ENCODE measurements around the gene DISC1.

DISC1 gene

GRCh38 chr1:231972111-231972445, 345.5 kb downstream of the DISC1 start:
- DNase-seq: no peak

- no peak for DNase-seq
These were observed 347.2 kb downstream of the DISC1 start for GRCh38 chr1:231973830-231974229.

- DNase-seq: no peak
These were observed 349.6 kb downstream of the DISC1 start for GRCh38 chr1:231976231-231976630.

- no peak for DNase-seq
These were observed 355.1 kb downstream of the DISC1 start for GRCh38 chr1:231981675-231982074.

GRCh38 chr1:231982871-231983587, 356.4 kb downstream of the DISC1 start:
- no peak for DNase-seq

GRCh38 chr1:231983588-231984193, 357.1 kb downstream of the DISC1 start:
- DNase-seq: no peak

GRCh38 chr1:231985296-231986023, 358.9 kb downstream of the DISC1 start:
- DNase-seq: no peak

- DNase-seq: no peak
These were observed 360.2 kb downstream of the DISC1 start for GRCh38 chr1:231986631-231987336.

GRCh38 chr1:231990388-231990787, 363.8 kb downstream of the DISC1 start:
- DNase-seq: no peak

GRCh38 chr1:231991231-231991630, 364.6 kb downstream of the DISC1 start:
- DNase-seq: no peak

- no peak for DNase-seq
These were observed 367.4 kb downstream of the DISC1 start for GRCh38 chr1:231993968-231994455.

- DNase-seq: no peak
These were observed 372.2 kb downstream of the DISC1 start for GRCh38 chr1:231998791-231999190.

- no peak for DNase-seq
These were observed 378.7 kb downstream of the DISC1 start for GRCh38 chr1:232005300-232005699.

- no peak for DNase-seq
These were observed 383.2 kb downstream of the DISC1 start for GRCh38 chr1:232009741-232010140.

GRCh38 chr1:232011961-232012360, 385.4 kb downstream of the DISC1 start:
- no peak for DNase-seq

GRCh38 chr1:232012773-232013386, 386.3 kb downstream of the DISC1 start:
- no peak for DNase-seq

GRCh38 chr1:232014941-232015340, 388.4 kb downstream of the DISC1 start:
- DNase-seq: no peak

- DNase-seq: no peak
These were observed 390.0 kb downstream of the DISC1 start for GRCh38 chr1:232016616-232017015.

- no peak for DNase-seq
These were observed 390.5 kb downstream of the DISC1 start for GRCh38 chr1:232017057-232017456.

- no peak for DNase-seq
These were observed 391.2 kb downstream of the DISC1 start for GRCh38 chr1:232017759-232018158.

- DNase-seq: no peak
These were observed 391.8 kb downstream of the DISC1 start for GRCh38 chr1:232018231-232019025.

- DNase-seq: no peak
These were observed 392.4 kb downstream of the DISC1 start for GRCh38 chr1:232019026-232019340.

Measured in activated CD4-positive, alpha-beta T cell treated with anti-CD3 and anti-CD28 coated beads for 4 hours (primary cell).